Lower leg skin (tissue), 3 donors: ENCODE results near the gene HMBS.

Experiments
- POLR2A ChIP-seq, 2 donors: fragments of 450-650 bp; IDR thresholded peaks; one replicate each; pipeline ENCODE4 v1.6.1; 2016 to 2017; ENCODE audit warnings: antibody characterized with exemption in 2 of 2, mild to moderate bottlenecking in 1 of 2, moderate library complexity in 1 of 2
- TF ChIP-seq, protein P1 (sequence below), 3 donors: fragments of 450-650 bp; IDR thresholded peaks; one replicate each; pipeline ENCODE4 v1.5.1; 2016; ENCODE audit warnings: antibody characterized with exemption in 3 of 3, mild to moderate bottlenecking in 3 of 3, moderate library complexity in 2 of 3

DNA sequence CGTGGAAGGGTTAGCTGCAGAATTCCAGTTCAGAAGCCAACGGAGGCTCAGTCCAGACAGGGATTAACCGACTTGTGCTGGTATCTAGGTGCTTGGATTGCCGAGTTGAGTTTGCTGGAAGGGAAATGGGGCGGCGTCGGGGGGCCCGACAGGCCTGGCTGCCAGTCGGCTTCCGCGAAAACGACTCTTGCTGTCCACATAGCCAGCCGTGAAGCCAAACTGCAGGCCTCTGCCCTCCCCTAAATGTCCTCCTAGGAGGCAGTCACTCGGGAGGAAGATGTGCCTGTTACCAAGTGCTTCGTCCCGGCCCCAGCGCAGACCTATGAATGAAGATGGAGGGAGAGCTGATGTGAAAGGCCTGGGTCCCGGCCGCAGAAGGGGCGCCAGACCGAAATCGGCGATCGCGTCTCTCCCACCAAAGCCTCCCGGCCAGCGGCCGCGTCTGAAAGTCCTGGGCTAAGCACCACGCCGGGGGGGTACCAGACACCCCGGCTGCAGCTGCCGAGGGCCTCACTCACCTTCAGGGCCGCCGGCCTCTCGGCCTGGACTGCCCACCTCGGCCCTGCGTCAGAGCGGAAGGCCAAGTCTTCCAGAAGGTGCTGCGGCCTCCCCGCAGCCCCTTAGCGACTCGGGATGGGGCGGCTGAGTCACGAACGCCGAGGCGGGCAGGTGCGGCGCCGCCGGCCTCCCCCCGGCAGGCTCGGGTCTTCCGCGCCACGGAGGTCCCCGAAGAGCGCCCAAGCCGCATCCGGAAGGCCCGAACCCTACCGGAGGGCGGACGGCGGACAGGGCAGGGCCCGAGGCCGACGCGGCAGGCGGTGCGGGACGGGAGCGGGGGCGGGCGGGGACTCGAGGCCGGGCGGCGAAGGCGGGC is 9.5 kb downstream of the HMBS start:
- TF ChIP-seq, protein P1, sequence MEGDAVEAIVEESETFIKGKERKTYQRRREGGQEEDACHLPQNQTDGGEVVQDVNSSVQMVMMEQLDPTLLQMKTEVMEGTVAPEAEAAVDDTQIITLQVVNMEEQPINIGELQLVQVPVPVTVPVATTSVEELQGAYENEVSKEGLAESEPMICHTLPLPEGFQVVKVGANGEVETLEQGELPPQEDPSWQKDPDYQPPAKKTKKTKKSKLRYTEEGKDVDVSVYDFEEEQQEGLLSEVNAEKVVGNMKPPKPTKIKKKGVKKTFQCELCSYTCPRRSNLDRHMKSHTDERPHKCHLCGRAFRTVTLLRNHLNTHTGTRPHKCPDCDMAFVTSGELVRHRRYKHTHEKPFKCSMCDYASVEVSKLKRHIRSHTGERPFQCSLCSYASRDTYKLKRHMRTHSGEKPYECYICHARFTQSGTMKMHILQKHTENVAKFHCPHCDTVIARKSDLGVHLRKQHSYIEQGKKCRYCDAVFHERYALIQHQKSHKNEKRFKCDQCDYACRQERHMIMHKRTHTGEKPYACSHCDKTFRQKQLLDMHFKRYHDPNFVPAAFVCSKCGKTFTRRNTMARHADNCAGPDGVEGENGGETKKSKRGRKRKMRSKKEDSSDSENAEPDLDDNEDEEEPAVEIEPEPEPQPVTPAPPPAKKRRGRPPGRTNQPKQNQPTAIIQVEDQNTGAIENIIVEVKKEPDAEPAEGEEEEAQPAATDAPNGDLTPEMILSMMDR (IDR thresholded peaks at IDR 0.05): no peak
- TF ChIP-seq POLR2A (IDR thresholded peaks at IDR 0.05): no peak
